ENCODE measurements around the gene BAIAP3.

Gene BAIAP3

GRCh38 chr16:1333854-1334700, 632 bp downstream of the BAIAP3 start:
- DNase-seq = no peak

GRCh38 chr16:1334739-1335138, 1.3 kb downstream of the BAIAP3 start:
- no peak for DNase-seq

DNA sequence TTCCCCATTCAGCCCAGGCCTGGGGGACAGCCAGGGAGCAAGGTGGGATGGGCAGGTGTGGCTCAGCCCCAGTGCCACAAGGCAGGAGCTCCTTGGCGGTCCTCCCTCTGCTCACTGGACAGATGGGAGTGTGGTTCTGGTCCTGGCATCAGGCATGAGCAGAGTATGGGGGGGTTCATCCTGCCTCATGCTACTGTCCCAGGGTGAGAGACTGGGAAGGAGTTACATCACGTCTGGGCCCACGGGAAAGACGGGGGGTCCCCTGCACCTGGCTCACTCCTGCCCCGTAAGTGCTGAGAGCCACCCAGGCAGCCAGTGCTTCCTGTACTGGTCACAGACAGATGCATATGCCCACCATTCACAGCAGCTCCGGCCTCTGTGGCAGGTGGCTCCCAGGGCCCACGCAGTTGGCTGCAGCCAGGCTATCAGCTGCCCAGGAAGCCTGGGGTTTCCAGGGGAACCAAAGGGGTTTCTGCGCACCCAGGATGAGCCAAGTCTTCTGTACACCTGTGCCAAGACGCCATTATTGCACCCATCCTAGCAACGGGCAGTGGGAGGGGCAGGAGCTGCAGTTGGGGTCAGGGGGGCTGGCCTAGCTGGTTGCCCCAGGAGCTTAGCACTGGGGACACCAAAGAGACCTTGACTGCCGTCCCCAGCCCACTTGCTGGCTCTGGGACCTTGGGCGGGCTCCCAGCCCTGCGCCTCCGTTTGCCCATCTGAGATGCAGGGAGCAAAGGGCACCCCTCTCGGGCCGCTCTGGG, 1.9 kb downstream of the BAIAP3 start:
- no peak for DNase-seq

DNA sequence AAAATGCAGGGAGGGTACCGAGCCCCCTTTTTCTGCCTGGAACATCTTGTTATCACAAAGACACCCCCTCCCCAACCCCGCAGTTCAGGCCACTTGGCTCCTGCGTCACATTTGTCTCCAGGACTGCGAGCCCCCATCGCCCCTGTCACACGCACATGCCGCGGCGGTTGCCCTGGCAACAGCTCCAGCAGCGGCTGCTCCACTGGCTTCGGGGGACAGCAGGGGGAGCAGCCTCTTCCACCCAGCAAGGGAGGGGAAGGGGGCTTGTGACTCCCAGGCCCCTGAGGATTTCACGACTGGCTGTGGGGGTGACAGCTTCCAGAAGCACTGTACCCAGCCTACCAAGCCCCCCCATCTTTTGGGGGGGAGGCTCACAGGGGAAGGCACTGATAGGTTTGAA, 2.6 kb downstream of the BAIAP3 start:
- DNase-seq = no peak

- DNase-seq = no peak
These were observed 3.2 kb downstream of the BAIAP3 start for GRCh38 chr16:1336619-1337018.

GRCh38 chr16:1337486-1337885, 4.0 kb downstream of the BAIAP3 start:
- no peak for DNase-seq

DNA sequence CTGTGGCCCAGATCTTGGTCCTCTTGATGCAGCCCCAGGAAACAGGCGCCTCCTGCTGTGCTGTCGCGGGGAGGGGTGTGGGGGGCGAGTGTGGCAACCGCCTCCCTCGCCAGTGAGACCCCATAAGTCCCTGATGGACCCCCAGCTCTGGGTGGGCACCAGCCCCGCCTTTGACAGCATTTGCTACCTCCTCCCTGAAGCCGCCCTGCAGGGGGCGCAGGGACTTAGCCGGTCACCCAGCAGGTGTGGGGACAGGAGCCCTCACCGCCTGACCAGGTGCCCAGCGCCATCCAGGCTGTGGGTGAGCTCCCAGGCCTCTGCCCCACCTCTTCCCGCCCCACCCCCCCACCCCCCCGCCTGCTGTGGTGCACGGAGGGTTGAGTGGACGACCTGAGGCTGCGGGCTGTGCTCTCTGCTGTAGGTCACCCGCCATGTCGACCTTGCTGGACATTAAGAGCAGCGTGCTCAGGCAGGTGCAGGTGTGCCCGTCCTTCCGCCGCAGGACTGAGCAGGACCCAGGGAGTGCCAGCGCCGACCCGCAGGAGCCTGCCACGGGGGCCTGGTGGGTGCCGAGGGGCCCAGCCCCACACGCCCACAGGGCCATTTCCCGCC, 4.8 kb downstream of the BAIAP3 start:
- DNase-seq = no peak

DNA sequence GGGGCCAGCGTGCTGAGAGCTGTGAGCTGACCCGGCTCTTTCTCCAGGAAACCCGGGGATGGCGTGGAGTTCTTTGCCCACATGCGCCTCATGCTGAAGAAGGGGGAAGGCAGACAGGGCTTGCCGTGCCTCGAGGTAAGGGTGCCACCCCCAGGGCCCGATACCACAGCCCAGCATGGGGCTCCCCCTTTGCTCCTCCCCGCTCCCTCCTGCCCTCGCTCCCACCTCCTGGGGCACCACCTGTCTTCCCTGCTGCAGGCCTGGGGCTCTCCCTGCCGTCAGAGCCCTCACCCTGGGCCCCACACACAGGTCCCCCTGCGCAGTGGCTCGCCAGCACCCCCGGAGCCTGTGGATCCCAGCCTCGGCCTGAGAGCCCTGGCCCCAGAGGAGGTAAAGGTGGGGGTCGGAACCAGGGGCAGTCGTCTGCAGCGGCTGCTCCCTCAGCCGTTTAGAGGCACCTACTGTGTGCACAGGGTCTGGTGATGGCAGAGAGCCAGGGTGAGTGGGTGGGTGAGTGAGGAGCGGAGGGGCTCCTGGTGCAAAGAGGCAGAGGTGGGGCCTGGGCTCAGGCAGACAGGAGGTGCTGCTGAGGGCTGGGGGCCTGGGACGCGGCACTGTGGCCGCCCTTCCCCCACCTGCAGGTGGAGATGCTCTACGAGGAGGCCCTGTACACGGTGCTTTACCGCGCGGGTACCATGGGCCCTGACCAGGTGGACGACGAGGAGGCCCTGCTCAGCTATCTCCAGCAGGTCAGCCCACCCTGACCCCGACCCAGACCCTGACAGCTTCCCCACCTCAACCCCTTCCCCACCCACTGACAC, 5.6 kb downstream of the BAIAP3 start:
- no peak for DNase-seq

DNA sequence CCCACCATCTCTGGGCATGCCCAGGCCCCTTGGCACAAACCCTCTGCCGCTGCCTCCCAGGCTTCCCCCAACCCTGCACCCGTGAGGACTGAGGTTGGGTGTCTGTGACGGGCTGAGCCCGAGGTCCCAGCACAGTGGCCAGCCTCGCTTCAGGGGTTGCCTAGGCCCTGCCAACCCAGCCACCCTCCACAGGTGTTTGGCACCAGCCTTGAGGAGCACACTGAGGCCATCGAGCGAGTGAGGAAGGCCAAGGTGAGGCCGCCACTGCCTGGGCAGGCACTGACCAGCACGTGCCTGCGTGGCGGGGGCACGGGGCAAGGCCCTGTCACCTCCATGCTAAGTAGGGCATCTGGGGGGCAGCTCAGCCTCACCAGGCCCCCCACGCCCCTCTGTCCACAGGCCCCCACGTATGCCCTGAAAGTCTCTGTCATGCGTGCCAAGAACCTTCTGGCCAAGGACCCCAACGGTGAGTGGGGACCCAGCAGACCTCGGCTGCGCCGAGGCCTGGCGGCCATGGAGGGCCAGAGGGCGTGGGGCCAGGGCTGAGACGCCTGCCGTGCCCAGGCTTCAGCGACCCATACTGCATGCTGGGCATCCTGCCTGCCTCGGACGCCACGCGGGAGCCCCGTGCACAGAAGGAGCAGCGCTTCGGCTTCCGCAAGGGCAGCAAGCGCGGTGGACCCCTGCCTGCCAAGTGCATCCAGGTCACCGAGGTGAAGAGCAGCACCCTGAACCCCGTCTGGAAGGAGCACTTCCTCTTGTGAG, 7.5 kb downstream of the BAIAP3 start:
- DNase-seq = no peak

DNA sequence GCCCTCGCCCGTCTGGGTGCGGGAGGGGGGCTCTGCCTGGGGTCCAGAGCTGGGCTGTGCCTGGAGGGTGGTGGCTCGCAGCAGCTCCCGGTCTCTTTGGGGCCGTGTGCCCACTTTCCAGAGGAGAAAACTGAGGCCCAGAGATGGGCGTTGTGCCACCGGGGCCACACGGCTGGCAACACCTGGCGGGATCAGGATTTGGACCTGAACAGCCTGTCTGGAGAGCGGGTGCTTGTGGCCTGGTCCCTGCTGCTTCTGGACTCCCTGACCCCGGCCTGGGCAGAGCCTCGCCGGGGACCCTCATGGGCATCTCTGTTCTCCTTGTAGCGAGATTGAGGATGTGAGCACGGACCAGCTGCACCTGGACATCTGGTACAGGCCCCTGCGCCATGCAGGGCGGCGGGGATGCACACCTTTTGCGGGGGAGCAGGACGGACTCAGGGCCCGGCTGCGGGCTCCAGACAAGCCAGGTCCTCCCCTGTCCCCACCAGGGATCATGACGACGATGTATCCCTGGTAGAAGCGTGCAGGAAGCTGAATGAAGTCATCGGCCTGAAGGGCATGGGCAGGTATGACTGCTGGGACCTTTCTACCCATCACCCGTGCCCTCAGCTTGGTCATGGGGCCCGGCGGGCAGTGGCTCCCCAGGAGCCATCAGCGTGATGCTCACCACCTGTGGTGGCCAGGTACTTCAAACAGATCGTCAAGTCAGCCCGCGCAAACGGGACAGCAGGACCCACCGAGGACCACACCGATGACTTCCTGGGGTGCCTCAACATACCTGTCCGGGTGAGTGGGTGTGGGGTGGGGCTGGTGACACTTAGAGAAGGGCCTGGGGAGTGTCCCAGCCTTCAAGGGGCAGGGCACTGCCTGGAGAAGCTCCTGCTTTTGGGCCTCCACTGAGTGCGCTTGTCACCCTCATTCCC, 8.3 kb downstream of the BAIAP3 start:
- DNase-seq = no peak

- DNase-seq = peak; percentile 94
These were observed 9.3 kb downstream of the BAIAP3 start for GRCh38 chr16:1342526-1343427.

GRCh38 chr16:1343428-1344242, 10.2 kb downstream of the BAIAP3 start:
- DNase-seq = no peak

- DNase-seq = no peak
These were observed 11.1 kb downstream of the BAIAP3 start for GRCh38 chr16:1344499-1344898.

- no peak for DNase-seq
These were observed 11.6 kb downstream of the BAIAP3 start for GRCh38 chr16:1345087-1345486.

GRCh38 chr16:1345651-1346421, 12.4 kb downstream of the BAIAP3 start:
- DNase-seq = no peak

DNA sequence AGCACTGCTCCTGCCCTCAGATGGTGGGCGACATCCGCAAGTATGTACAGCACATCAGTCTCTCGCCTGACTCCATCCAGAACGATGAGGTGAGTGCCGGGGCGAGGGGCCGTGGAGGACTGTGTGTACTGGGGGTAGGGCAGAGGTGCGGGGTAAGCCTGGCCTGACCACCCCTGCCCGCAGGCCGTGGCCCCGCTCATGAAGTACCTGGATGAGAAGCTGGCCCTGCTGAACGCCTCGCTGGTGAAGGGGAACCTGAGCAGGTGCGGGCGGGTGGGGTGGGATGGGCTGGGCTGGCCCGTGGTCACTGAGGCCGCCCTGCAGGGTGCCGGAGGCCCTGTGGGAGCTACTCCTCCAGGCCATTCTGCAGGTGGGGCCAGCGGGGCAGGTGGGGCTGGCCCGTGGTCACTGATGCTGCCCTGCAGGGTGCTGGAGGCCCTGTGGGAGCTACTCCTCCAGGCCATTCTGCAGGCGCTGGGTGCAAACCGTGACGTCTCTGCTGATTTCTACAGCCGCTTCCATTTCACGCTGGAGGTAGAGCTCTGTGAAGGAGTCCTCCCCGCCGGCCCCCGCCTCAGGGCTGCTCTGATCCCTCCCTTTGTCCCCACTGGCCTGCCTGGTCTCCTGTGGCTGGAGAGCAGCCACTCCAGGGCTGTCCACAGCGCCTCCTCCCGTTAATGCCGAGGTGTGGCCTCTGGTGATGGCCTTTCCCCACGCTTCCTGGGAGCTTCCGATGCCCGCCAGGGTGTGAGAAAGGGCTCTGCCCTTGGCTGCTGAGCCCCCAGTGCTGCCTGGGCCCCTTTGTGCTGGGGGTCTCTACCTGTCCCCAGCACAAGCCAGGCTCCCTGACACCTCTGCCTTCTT, 13.2 kb downstream of the BAIAP3 start:
- DNase-seq = no peak

- no peak for DNase-seq
These were observed 13.9 kb downstream of the BAIAP3 start for GRCh38 chr16:1347286-1347855.
